Endothelial cell of umbilical vein (primary cell): ENCODE results near the gene MERTK. TPM values are rescaled to one million over a fixed set of nuclear protein-coding genes. Genes with fewer than 3 reads are reported as not detected.

ENCODE experiments used
- BruUV-seq: library from RNA; stranded (reverse); fragments of 400-500 nt; replicated peaks from 2 replicates; lab custom pipeline; 2021; lab: Mats Ljungman, UMichigan
- CTCF ChIA-PET: fragments of 300-600, 350-600 bp; sonication (Branson Sonifier 250); formaldehyde crosslinking; loops from one replicate; lab custom pipeline; 2021; ENCODE audit warnings: antibody characterized with exemption, inconsistent platforms; lab: Charles Lee
- POLR2A ChIA-PET: fragments of 300-600, 350-600 bp; sonication (Branson Sonifier 250); formaldehyde crosslinking; loops from one replicate; lab custom pipeline; 2021; ENCODE audit warnings: antibody characterized with exemption, inconsistent platforms; lab: Charles Lee
- DNase-seq: peaks from one replicate; pipeline ENCODE4 v3.0.0-alpha.2; 2011; ENCODE audit warnings: low read depth, low spot score
- FAIRE-seq: peaks from 2 replicates; lab custom pipeline; 2011; peaks lifted over from hg19 to GRCh38; lab: Jason Lieb, UNC
- H2AFZ ChIP-seq: 2 replicates; pipeline ENCODE4 v1.6.0; 2012; ENCODE audit warnings: low read depth, low read length, control low read depth, inconsistent platforms
- H3K27ac ChIP-seq: 2 replicates; pipeline ENCODE4 v1.5.1; 2011; ENCODE audit warnings: low read depth, mild to moderate bottlenecking, control low read depth, low read length, moderate library complexity; ENCODE audit not compliant: insufficient read depth
- H3K27me3 ChIP-seq, 2 experiments: 2 replicates each; pipeline versions ENCODE4 v1.6.0 to v1.6.1; 2011; ENCODE audit warnings: low read length in 2 of 2, mixed read lengths in 1 of 2; ENCODE audit not compliant: control insufficient read depth in 2 of 2, insufficient read depth in 2 of 2
- H3K36me3 ChIP-seq, 2 experiments: 2 replicates in 1 of 2; 3 replicates in 1 of 2; pipeline ENCODE4 v1.5.1; 2011; ENCODE audit warnings: low read length in 2 of 2, mild to moderate bottlenecking in 1 of 2, moderate library complexity in 1 of 2; ENCODE audit not compliant: control insufficient read depth in 2 of 2, insufficient read depth in 2 of 2; ENCODE audit errors: extremely low read depth in 1 of 2
- H3K4me1 ChIP-seq: 3 replicates; pipeline ENCODE4 v1.5.1; 2011; ENCODE audit warnings: mild to moderate bottlenecking, low read length; ENCODE audit not compliant: control insufficient read depth, insufficient read depth; ENCODE audit errors: extremely low read depth
- H3K4me2 ChIP-seq: 2 replicates; pipeline ENCODE4 v1.6.1; 2011; ENCODE audit warnings: low read length, control low read depth, mixed read lengths; ENCODE audit not compliant: insufficient read depth
- H3K4me3 ChIP-seq, 3 experiments: fragments of 200-600 bp in 1 of 3; sonication (generic), shearing (Covaris generic) in 1 of 3; replicated peaks in 1 of 3; 2 replicates each; pipeline ENCODE4 v1.5.1; 2011 to 2016; ENCODE audit warnings: control low read depth in 3 of 3, low read length in 3 of 3, mild to moderate bottlenecking in 2 of 3, inconsistent platforms in 1 of 3, low read depth in 1 of 3, moderate library complexity in 1 of 3; ENCODE audit not compliant: insufficient read depth in 1 of 3
- H3K79me2 ChIP-seq: 2 replicates; pipeline ENCODE4 v1.6.0; 2012; ENCODE audit warnings: low read length, inconsistent platforms; ENCODE audit not compliant: control insufficient read depth, insufficient read depth
- H3K9ac ChIP-seq: replicated peaks from 2 replicates; pipeline ENCODE3; 2011; ENCODE audit warnings: low read length, control low read depth; ENCODE audit not compliant: insufficient read depth; ENCODE audit errors: extremely low read depth
- H3K9me1 ChIP-seq: replicated peaks from 3 replicates; pipeline ENCODE4 v1.6.0; 2011; ENCODE audit warnings: mild to moderate bottlenecking, low read length; ENCODE audit not compliant: control insufficient read depth, insufficient read depth; ENCODE audit errors: extremely low read depth
- H3K9me3 ChIP-seq: replicated peaks from 2 replicates; pipeline ENCODE4 v1.5.1; 2012; ENCODE audit warnings: low read length, inconsistent platforms; ENCODE audit not compliant: control insufficient read depth, insufficient read depth
- H4K20me1 ChIP-seq: replicated peaks from 2 replicates; pipeline ENCODE3; 2011; ENCODE audit warnings: mild to moderate bottlenecking, low read length; ENCODE audit not compliant: control insufficient read depth, insufficient read depth; ENCODE audit errors: extremely low read depth
- CTCF ChIP-seq, 2 donors: IDR thresholded peaks; 1 replicate in 1 of 2; 2 replicates in 1 of 2; pipeline ENCODE4 v1.5.1; 2011; ENCODE audit warnings: low read length in 2 of 2, mild to moderate bottlenecking in 2 of 2, moderate library complexity in 2 of 2, control low read depth in 1 of 2, inconsistent platforms in 1 of 2, low read depth in 1 of 2; ENCODE audit not compliant: insufficient read depth in 1 of 2; ENCODE audit errors: extremely low read depth in 1 of 2
- FOS ChIP-seq: IDR thresholded peaks from 2 replicates; pipeline ENCODE4 v1.6.1; 2011; ENCODE audit warnings: mild to moderate bottlenecking, low read length, moderate library complexity, borderline replicate concordance; ENCODE audit not compliant: insufficient read depth
- GATA2 ChIP-seq: IDR thresholded peaks from 2 replicates; pipeline ENCODE4 v1.7.0; 2011; ENCODE audit warnings: low read depth, mild to moderate bottlenecking, moderate library complexity, mixed read lengths, low read length; ENCODE audit not compliant: insufficient read length, insufficient read depth
- JUN ChIP-seq: IDR thresholded peaks from 2 replicates; pipeline ENCODE4 v1.6.1; 2011; ENCODE audit warnings: borderline replicate concordance, low read depth; ENCODE audit not compliant: insufficient read length, insufficient read depth
- MAX ChIP-seq: IDR thresholded peaks from 2 replicates; pipeline ENCODE4 v1.6.1; 2011; ENCODE audit not compliant: insufficient read depth, insufficient read length
- MYC ChIP-seq: IDR thresholded peaks from one replicate; pipeline ENCODE4 v1.6.1; 2011; ENCODE audit warnings: mild to moderate bottlenecking, low read depth, low read length
- POLR2A ChIP-seq: IDR thresholded peaks from 2 replicates; pipeline ENCODE4 v1.6.1; 2012; ENCODE audit warnings: low read depth, mild to moderate bottlenecking, control low read depth, low read length
- dilution Hi-C: fragments of 300-500 bp; cut with MboI; formaldehyde crosslinking; loops from one replicate; pipeline ENCODE4 v1.15.0; 2019; ENCODE audit warnings: low sequenced_read_pairs; ENCODE audit not compliant: extremely low pct_ligation_motif_present
- intact Hi-C: fragments of 100-400 bp; cut with micrococcal nuclease; formaldehyde crosslinking; loops from one replicate; pipeline ENCODE4 v1.10.0; 2022
- polyA plus RNA-seq, 4 experiments: library from polyadenylated mRNA; depleted of rRNA in 3 of 4; stranded (reverse) in 3 of 4; unstranded in 1 of 4; fragments of >200 nt; gene quantifications; 2 replicates each; pipeline versions ENCODE4 v1.2.1 to v1.2.3, GENCODE V29; 2011 to 2012; ENCODE audit warnings: missing spikeins in 1 of 4
- total RNA-seq: library from RNA; stranded (reverse); gene quantifications from 2 replicates; pipeline ENCODE4 v1.2.3, GENCODE V29; 2021

The MERTK gene
- total and polyA plus RNA-seq, 2 donors (not counting 3 experiments of a cell fraction or from before 2014, with no cell fraction given): 37.3 to 39.6 TPM

- CTCF ChIA-PET: interaction anchor here (1.2 to 1.7 kb wide), 3 partner anchors 36 to 158 kb away, joined by 5 to 8 read pairs (median 8); partner anchors contain the start of gene MERTK
- peak overlapping the region; percentile 25 for H2AFZ ChIP-seq
- H3K4me1 ChIP-seq: peaks cover 27% of the 10 kb centered on the region
- H4K20me1 ChIP-seq: no peaks in the 10 kb centered on the region
- dilution Hi-C loops: no loop called here
- H3K27me3 ChIP-seq: no peaks in the 10 kb centered on the region
- intact Hi-C loops: loop anchor here (1.0 to 5.0 kb wide), 6 partner anchors 19 to 526 kb away; partner anchors contain the start of genes CHCHD5, ZC3H6 and ZC3H8
- peaks cover 24% of the 10 kb centered on the region for H3K79me2 ChIP-seq
- FAIRE-seq (peak; percentile 88), DNase-seq (peak; percentile 82)
- POLR2A ChIA-PET: interaction anchor here (1.7 kb wide), 1 partner anchor 20 kb away, joined by 11 read pairs; no protein-coding TSS in a partner anchor
- H3K4me2 ChIP-seq: peak overlapping the region; percentile 95
- TSS peak; percentile 67 for BruUV-seq
- no peaks in the 10 kb centered on the region for H3K36me3 ChIP-seq
- no peaks in the 10 kb centered on the region for H3K9me3 ChIP-seq
- H3K9ac ChIP-seq: peak overlapping the region; percentile 92
- peak; percentile 88 for TF ChIP-seq FOS
- no peak for TF ChIP-seq MYC
- no peak for TF ChIP-seq MAX
- no peak for TF ChIP-seq POLR2A
- no peak for TF ChIP-seq CTCF (IDR thresholded peaks at IDR 0.05; ENCODE audit: extremely low read depth in 1 of 2, insufficient read depth in 1 of 2, low read depth in 1 of 2, low read length in 2 of 2)
- TF ChIP-seq JUN: peak; percentile 49
- TF ChIP-seq GATA2: no peak
- H3K9me1 ChIP-seq: no peaks in the 10 kb centered on the region
- peak overlapping the region; percentile 71 for H3K27ac ChIP-seq
- peak overlapping the region; percentile 45 to 83 (median 81) for H3K4me3 ChIP-seq
These were observed 157.6 kb downstream of the MERTK start for GRCh38 chr2:112055730-112056625.
